K562 (cell line): ENCODE data around the gene EXOC4. TPM values are rescaled to one million over a fixed set of nuclear protein-coding genes. Genes with fewer than 3 reads are reported as not detected.

Experiments used
- ATAC-seq: fragments of 200-7000 bp; cut with Tn5 transposase; 3 replicates; pipeline ENCODE4 v1.9.1; 2020; ENCODE audit warnings: moderate library complexity
- BruUV-seq: library from RNA; stranded (reverse); fragments of 400-500 nt; replicated peaks from 2 replicates; lab custom pipeline; 2021; lab: Mats Ljungman, UMichigan
- CTCF ChIA-PET: fragments of 300-600 bp; formaldehyde crosslinking; extraction: SDS; loops from one replicate; lab custom pipeline; 2021; ENCODE audit warnings: low intra/inter-chr PET ratio; lab: Yijun Ruan, JAX
- POLR2A ChIA-PET: fragments of 300-600, 350-650 bp; sonication (Branson Sonifier 250); formaldehyde crosslinking; extraction: SDS; loops from one replicate; lab custom pipeline; 2021; ENCODE audit warnings: antibody characterized with exemption, inconsistent platforms; lab: Yijun Ruan, JAX
- DNase-seq, 4 experiments: peaks; one replicate each; pipeline versions ENCODE4 v3.0.0 to v3.0.0-alpha.2; 2011 to 2018; ENCODE audit warnings: low spot score in 3 of 4, mixed read lengths in 3 of 4; ENCODE audit errors: extremely low read depth in 1 of 4
- FAIRE-seq: peaks from 2 replicates; lab custom pipeline; 2011; peaks lifted over from hg19 to GRCh38; lab: Jason Lieb, UNC
- H2AFZ ChIP-seq: 2 replicates; pipeline ENCODE4 v1.6.0; 2011; ENCODE audit warnings: low read depth, low read length, control low read depth, inconsistent platforms
- H3K27ac ChIP-seq: fragments of 200-600 bp; 3 replicates; pipeline ENCODE4 v1.8.0; 2011; ENCODE audit warnings: low read depth, mild to moderate bottlenecking, control low read depth, inconsistent platforms, low read length, moderate library complexity, mixed read lengths; ENCODE audit errors: extremely low read depth
- H3K27me3 ChIP-seq, 2 experiments: fragments of 300-600 bp in 1 of 2; 2 replicates in 1 of 2; 3 replicates in 1 of 2; pipeline versions ENCODE4 v1.6.0 to v1.8.0; 2011; ENCODE audit warnings: inconsistent platforms in 2 of 2, low read length in 2 of 2, mild to moderate bottlenecking in 1 of 2, mixed read lengths in 1 of 2, moderate library complexity in 1 of 2; ENCODE audit not compliant: control insufficient read depth in 2 of 2, insufficient read depth in 2 of 2
- H3K36me3 ChIP-seq: fragments of 300-600 bp; 3 replicates; pipeline ENCODE4 v1.8.0; 2011; ENCODE audit warnings: mild to moderate bottlenecking, low read length, inconsistent platforms; ENCODE audit not compliant: control insufficient read depth, insufficient read depth
- H3K4me1 ChIP-seq, 2 experiments: fragments of 200-600 bp in 1 of 2; replicated peaks in 1 of 2; 2 replicates in 1 of 2; 3 replicates in 1 of 2; pipeline versions ENCODE4 v1.5.1 to v1.8.0; 2011; ENCODE audit warnings: inconsistent platforms in 2 of 2, low read length in 2 of 2, mild to moderate bottlenecking in 1 of 2, mixed read lengths in 1 of 2, moderate library complexity in 1 of 2; ENCODE audit not compliant: control insufficient read depth in 2 of 2, insufficient read depth in 2 of 2
- H3K4me2 ChIP-seq: 2 replicates; pipeline ENCODE4 v1.6.1; 2011; ENCODE audit warnings: low read length, control low read depth, inconsistent platforms, mixed read lengths; ENCODE audit not compliant: insufficient read depth
- H3K4me3 ChIP-seq: fragments of 200-600 bp; sonication (generic), shearing (Covaris generic); 2 replicates; pipeline ENCODE4 v1.5.1; 2016; ENCODE audit warnings: control low read depth, inconsistent platforms
- H3K79me2 ChIP-seq: fragments of 200-600 bp; 3 replicates; pipeline ENCODE4 v1.8.0; 2011; ENCODE audit warnings: low read length, inconsistent platforms; ENCODE audit not compliant: control insufficient read depth, insufficient read depth
- H3K9ac ChIP-seq, 2 experiments: 2 replicates each; pipeline versions ENCODE4 v1.6.0 to v1.6.1; 2011; ENCODE audit warnings: low read depth in 2 of 2, low read length in 2 of 2, control low read depth in 1 of 2, inconsistent platforms in 1 of 2, mild to moderate bottlenecking in 1 of 2, mixed read lengths in 1 of 2; ENCODE audit not compliant: insufficient read depth in 1 of 2
- H3K9me1 ChIP-seq: one replicate; pipeline ENCODE4 v1.6.0; 2011; ENCODE audit warnings: inconsistent platforms, mild to moderate bottlenecking, low read length, moderate library complexity; ENCODE audit not compliant: control insufficient read depth, insufficient read depth
- H3K9me3 ChIP-seq: replicated peaks from 2 replicates; pipeline ENCODE4 v1.5.1; 2011; ENCODE audit warnings: low read depth, low read length, inconsistent platforms; ENCODE audit not compliant: control insufficient read depth, insufficient read depth
- H4K20me1 ChIP-seq: replicated peaks from 2 replicates; pipeline ENCODE4 v1.6.1; 2011; ENCODE audit warnings: low read length, inconsistent platforms, mixed read lengths; ENCODE audit not compliant: control insufficient read depth, insufficient read depth
- MYNN ChIP-seq, 2 experiments: sonication (generic); formaldehyde crosslinking in 1 of 2; IDR thresholded peaks; 2 replicates each; pipeline versions ENCODE4 v1.5.0 to v1.6.1; 2016 to 2020; ENCODE audit warnings: antibody characterized with exemption in 1 of 2, missing genetic modification reagents in 1 of 2
- RCOR1 ChIP-seq, 2 experiments: IDR thresholded peaks; 2 replicates each; pipeline ENCODE4 v1.6.1; 2012; ENCODE audit warnings: low read depth in 2 of 2, low read length in 2 of 2, borderline replicate concordance in 1 of 2, improper control_type of control experiment in 1 of 2
- ZNF75A ChIP-seq: fragments of 450-650 bp; formaldehyde crosslinking; IDR thresholded peaks from 2 replicates; pipeline ENCODE4 v1.4.0; 2020; ENCODE audit warnings: mild to moderate bottlenecking
- WGBS: fragments of 100-300 bp; shearing (Covaris generic); methylation state at CpG from one replicate; pipeline ENCODE4 v1.1.6; 2016; ENCODE audit warnings: low coverage, mixed read lengths; ENCODE audit not compliant: insufficient coverage; ENCODE audit errors: missing lambda C conversion rate; 5-methylcytosine and 5-hydroxymethylcytosine counted together
- in situ Hi-C: fragments of 300-500 bp; cut with MboI; formaldehyde crosslinking; loops from 4 replicates; pipeline ENCODE4 v1.15.0; 2018; ENCODE audit warnings: inconsistent platforms, mixed read lengths
- intact Hi-C: fragments of 100-400 bp; cut with micrococcal nuclease; formaldehyde crosslinking; loops from 2 replicates; pipeline ENCODE4 v1.14.2; 2022
- polyA plus RNA-seq, 8 experiments: library from polyadenylated mRNA; depleted of rRNA in 4 of 8; stranded (reverse) in 5 of 8; unstranded in 3 of 8; fragments of >200 nt; fragmentation: Nextera tagmentation in 2 of 8; fragmentation: Illumina TruSeq in 1 of 8; extraction: Ambion mirVana in 2 of 8; extraction: Trizol in 1 of 8; gene quantifications; 2 replicates each; pipeline versions ENCODE4 v1.2.1 to v1.2.3, GENCODE V29; 2011 to 2014; ENCODE audit warnings: inconsistent platforms in 1 of 8, missing spikeins in 1 of 8
- total RNA-seq, 7 experiments: library from RNA; depleted of rRNA in 6 of 7; stranded (reverse); fragments of >200 nt in 6 of 7; fragmentation: Illumina TruSeq in 2 of 7; extraction: Trizol in 2 of 7; gene quantifications; 2 replicates each; pipeline versions ENCODE4 v1.2.1 to v1.2.3, GENCODE V29; 2011 to 2021; ENCODE audit warnings: low replicate concordance in 1 of 7
- TF ChIP-seq, protein P1 (sequence below): sonication (generic); formaldehyde crosslinking; IDR thresholded peaks from 2 replicates; pipeline ENCODE4 v1.8.0; 2023; ENCODE audit warnings: mild to moderate bottlenecking, missing genetic modification reagents
- TF ChIP-seq, protein P2 (sequence below): fragments of 450-650 bp; formaldehyde crosslinking; IDR thresholded peaks from 2 replicates; pipeline ENCODE4 v1.4.0; 2020; ENCODE audit warnings: mild to moderate bottlenecking, moderate library complexity
- TF ChIP-seq, protein P3 (sequence below): sonication (generic); formaldehyde crosslinking; IDR thresholded peaks from 2 replicates; pipeline ENCODE4 v1.8.0; 2022; ENCODE audit warnings: missing genetic modification reagents, mild to moderate bottlenecking, borderline replicate concordance
- TF ChIP-seq, protein P4 (sequence below): IDR thresholded peaks from 2 replicates; pipeline ENCODE4 v1.6.1; 2011; ENCODE audit warnings: borderline replicate concordance, low read depth, mild to moderate bottlenecking, moderate library complexity, low read length; ENCODE audit not compliant: insufficient read depth, poor library complexity, severe bottlenecking

Gene EXOC4
- total and polyA plus RNA-seq, 9 of the 15 experiments (the other 6 are each of a cell fraction or from before 2014, with no cell fraction given) = 18.5 to 73.1 (median 46.6) TPM

DNA sequence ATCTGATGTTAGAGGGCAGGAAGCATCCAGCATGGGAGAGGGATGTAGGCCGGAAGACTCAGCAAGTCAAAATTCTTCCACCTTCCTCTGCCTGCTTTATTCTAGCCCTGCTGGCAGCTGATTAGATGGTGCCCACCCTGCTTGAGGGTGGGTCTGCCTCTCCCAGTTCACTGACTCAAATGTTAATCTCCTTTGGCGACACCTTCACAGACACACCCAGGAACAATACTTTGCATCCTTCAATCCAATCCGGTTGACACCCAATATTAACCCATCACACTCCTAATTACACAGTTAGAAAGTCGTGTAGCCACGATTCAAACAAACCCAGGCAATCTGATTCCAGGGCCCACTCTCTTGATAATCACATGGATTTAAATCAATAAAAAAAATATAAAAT, 440.4 kb downstream of the EXOC4 start:
- Histone ChIP-seq H3K9ac (no peak overlapping the region), H3K9me1 (no peaks in the 10 kb centered on the region), H3K27ac (no peak overlapping the region), H3K4me2 (no peak overlapping the region), H3K36me3 (no peaks in the 10 kb centered on the region)
- CTCF ChIA-PET = no interaction called here
- in situ Hi-C loops = no loop called here
- FAIRE-seq = no peak
- POLR2A ChIA-PET = no interaction called here
- TF ChIP-seq, protein P1, sequence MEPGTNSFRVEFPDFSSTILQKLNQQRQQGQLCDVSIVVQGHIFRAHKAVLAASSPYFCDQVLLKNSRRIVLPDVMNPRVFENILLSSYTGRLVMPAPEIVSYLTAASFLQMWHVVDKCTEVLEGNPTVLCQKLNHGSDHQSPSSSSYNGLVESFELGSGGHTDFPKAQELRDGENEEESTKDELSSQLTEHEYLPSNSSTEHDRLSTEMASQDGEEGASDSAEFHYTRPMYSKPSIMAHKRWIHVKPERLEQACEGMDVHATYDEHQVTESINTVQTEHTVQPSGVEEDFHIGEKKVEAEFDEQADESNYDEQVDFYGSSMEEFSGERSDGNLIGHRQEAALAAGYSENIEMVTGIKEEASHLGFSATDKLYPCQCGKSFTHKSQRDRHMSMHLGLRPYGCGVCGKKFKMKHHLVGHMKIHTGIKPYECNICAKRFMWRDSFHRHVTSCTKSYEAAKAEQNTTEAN = no peak
- TF ChIP-seq, protein P2, sequence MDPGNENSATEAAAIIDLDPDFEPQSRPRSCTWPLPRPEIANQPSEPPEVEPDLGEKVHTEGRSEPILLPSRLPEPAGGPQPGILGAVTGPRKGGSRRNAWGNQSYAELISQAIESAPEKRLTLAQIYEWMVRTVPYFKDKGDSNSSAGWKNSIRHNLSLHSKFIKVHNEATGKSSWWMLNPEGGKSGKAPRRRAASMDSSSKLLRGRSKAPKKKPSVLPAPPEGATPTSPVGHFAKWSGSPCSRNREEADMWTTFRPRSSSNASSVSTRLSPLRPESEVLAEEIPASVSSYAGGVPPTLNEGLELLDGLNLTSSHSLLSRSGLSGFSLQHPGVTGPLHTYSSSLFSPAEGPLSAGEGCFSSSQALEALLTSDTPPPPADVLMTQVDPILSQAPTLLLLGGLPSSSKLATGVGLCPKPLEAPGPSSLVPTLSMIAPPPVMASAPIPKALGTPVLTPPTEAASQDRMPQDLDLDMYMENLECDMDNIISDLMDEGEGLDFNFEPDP (CRISPR knock-in tag) = no peak
- TF ChIP-seq MYNN (IDR thresholded peaks at IDR 0.05) = no peak
- no peak for TF ChIP-seq MYNN (CRISPR knock-in tag; IDR thresholded peaks at IDR 0.05)
- no peak for TF ChIP-seq RCOR1 (IDR thresholded peaks at IDR 0.05; ENCODE audit: borderline replicate concordance in 1 of 2, low read depth in 2 of 2, low read length in 2 of 2)
- TF ChIP-seq, protein P3, sequence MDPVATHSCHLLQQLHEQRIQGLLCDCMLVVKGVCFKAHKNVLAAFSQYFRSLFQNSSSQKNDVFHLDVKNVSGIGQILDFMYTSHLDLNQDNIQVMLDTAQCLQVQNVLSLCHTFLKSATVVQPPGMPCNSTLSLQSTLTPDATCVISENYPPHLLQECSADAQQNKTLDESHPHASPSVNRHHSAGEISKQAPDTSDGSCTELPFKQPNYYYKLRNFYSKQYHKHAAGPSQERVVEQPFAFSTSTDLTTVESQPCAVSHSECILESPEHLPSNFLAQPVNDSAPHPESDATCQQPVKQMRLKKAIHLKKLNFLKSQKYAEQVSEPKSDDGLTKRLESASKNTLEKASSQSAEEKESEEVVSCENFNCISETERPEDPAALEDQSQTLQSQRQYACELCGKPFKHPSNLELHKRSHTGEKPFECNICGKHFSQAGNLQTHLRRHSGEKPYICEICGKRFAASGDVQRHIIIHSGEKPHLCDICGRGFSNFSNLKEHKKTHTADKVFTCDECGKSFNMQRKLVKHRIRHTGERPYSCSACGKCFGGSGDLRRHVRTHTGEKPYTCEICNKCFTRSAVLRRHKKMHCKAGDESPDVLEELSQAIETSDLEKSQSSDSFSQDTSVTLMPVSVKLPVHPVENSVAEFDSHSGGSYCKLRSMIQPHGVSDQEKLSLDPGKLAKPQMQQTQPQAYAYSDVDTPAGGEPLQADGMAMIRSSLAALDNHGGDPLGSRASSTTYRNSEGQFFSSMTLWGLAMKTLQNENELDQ (CRISPR knock-in tag) = no peak
- TF ChIP-seq ZNF75A = no peak
- TF ChIP-seq, protein P4, sequence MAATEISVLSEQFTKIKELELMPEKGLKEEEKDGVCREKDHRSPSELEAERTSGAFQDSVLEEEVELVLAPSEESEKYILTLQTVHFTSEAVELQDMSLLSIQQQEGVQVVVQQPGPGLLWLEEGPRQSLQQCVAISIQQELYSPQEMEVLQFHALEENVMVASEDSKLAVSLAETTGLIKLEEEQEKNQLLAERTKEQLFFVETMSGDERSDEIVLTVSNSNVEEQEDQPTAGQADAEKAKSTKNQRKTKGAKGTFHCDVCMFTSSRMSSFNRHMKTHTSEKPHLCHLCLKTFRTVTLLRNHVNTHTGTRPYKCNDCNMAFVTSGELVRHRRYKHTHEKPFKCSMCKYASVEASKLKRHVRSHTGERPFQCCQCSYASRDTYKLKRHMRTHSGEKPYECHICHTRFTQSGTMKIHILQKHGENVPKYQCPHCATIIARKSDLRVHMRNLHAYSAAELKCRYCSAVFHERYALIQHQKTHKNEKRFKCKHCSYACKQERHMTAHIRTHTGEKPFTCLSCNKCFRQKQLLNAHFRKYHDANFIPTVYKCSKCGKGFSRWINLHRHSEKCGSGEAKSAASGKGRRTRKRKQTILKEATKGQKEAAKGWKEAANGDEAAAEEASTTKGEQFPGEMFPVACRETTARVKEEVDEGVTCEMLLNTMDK = no peak
- TF ChIP-seq, all 486 proteins: peak for 0
- Histone ChIP-seq H3K4me3 (no peak overlapping the region), H4K20me1 (no peaks in the 10 kb centered on the region), H2AFZ (no peak overlapping the region), H3K79me2 (no peaks in the 10 kb centered on the region), H3K4me1 (peaks cover 0 to 17% of the 10 kb centered on the region in 2 experiments; a peak in 2 of 5 replicates), H3K27me3 (no peaks in the 10 kb centered on the region), H3K9me3 (no peaks in the 10 kb centered on the region)
- ATAC-seq (no peak), DNase-seq (no peak)
- intact Hi-C loops = no loop called here
- BruUV-seq = no TSS peak
- WGBS = 37% methylated on average over 5 of the region's 5 CpGs
